ENCODE results near the gene CCDC171. TPM values are rescaled to one million over a fixed set of nuclear protein-coding genes. Genes with fewer than 3 reads are reported as not detected.

The CCDC171 gene
- total RNA-seq, 1 donor from 2014 or later, result 3.3 TPM

DNA sequence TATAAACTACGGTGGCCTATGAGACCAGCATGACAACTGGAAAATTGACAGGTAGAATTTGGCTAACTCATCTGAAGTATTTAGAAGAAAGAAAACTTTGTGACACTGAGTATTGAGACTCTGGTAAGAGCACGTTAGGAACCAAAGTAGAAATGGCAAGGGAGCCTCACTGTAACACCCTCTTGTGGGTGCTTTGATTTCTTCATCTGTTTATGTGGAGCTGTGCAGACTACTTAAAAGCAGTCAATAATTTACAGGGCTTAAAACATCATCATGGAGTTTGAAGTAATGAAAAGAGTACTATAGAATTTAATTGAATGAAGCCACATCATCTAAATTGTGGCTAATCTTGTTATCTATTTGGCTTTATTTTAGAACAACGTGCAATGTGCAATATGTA, 414.2 kb downstream of the CCDC171 start:
- TF ChIP-seq, protein P1, sequence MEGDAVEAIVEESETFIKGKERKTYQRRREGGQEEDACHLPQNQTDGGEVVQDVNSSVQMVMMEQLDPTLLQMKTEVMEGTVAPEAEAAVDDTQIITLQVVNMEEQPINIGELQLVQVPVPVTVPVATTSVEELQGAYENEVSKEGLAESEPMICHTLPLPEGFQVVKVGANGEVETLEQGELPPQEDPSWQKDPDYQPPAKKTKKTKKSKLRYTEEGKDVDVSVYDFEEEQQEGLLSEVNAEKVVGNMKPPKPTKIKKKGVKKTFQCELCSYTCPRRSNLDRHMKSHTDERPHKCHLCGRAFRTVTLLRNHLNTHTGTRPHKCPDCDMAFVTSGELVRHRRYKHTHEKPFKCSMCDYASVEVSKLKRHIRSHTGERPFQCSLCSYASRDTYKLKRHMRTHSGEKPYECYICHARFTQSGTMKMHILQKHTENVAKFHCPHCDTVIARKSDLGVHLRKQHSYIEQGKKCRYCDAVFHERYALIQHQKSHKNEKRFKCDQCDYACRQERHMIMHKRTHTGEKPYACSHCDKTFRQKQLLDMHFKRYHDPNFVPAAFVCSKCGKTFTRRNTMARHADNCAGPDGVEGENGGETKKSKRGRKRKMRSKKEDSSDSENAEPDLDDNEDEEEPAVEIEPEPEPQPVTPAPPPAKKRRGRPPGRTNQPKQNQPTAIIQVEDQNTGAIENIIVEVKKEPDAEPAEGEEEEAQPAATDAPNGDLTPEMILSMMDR (IDR thresholded peaks at IDR 0.05; ENCODE audit: insufficient read depth, low read length, poor library complexity, severe bottlenecking), result peak; percentile 25
- DNase-seq (ENCODE audit: low read depth), result no peak
- no peaks in the 10 kb centered on the region for H3K36me3 ChIP-seq (ENCODE audit: control insufficient read depth, insufficient read depth, low read length)
- H3K27me3 ChIP-seq (ENCODE audit: control insufficient read depth, insufficient read depth, low read length), result no peaks in the 10 kb centered on the region
- no peak overlapping the region for H3K4me3 ChIP-seq (ENCODE audit: low read depth, low read length)

DNA sequence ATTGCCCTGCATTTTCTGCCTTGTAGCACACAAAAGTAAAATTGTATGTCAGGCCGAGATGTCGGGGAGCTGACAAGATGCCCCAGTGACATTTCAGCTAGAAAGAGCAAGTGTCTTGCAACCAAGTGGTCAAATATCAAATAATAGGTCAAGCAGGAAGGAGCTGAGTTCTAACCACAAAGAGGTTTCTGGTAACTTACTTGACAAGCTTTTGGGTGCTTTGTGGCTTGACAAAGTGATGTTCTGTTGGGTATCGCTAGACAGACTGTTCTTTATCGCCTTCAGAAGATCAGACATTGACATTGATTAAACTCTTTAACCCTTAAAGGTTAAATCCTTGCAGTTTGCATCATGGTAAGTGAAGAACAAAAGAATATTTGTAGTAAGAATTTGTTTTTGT, 419.9 kb downstream of the CCDC171 start:
- DNase-seq (ENCODE audit: low read depth), result no peak
- TF ChIP-seq, protein P1 (IDR thresholded peaks at IDR 0.05; ENCODE audit: insufficient read depth, low read length, poor library complexity, severe bottlenecking), result no peak

DNA sequence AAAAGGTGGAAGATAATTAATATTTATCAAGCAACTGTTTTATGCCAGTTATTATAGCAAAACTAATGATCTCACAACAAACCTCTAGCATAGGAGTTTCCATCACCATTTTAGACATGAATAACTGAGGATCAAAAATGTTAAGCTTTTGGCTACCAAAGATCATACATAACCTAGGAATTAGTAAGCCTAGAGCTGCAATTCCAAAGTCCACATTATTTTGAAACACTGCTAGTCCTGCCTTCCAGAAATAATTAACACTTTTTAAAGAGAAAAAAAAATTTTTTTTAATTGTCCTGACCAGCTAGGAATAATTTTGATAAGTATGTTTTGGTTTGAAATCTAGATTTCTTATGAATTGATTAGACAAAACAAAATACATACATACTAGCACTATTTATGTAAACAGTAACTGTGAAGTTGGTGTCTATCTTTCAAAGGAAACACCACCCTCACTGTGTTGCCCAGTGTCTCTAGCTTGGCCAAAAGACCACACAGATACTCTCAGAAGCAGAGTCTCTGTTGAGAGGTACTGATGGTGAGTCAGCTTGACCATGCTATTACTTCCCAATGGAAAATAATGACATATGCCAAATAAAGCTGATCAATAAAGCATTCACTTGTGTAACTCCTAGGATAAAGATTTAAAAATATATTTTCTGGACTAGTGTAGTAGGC, 422.4 kb downstream of the CCDC171 start:
- H3K27me3 ChIP-seq (ENCODE audit: control insufficient read depth, insufficient read depth, low read length), result no peaks in the 10 kb centered on the region
- DNase-seq (ENCODE audit: low read depth), result no peak
- no peak overlapping the region for H3K4me3 ChIP-seq (ENCODE audit: low read depth, low read length)
- TF ChIP-seq, protein P1 (IDR thresholded peaks at IDR 0.05; ENCODE audit: insufficient read depth, low read length, poor library complexity, severe bottlenecking), result no peak
- no peaks in the 10 kb centered on the region for H3K36me3 ChIP-seq (ENCODE audit: control insufficient read depth, insufficient read depth, low read length)

More for the DNA sequence above, 419.9 kb downstream of the CCDC171 start:
- H3K4me3 ChIP-seq (ENCODE audit: low read depth, low read length), result no peak overlapping the region
- no peaks in the 10 kb centered on the region for H3K27me3 ChIP-seq (ENCODE audit: control insufficient read depth, insufficient read depth, low read length)
- H3K36me3 ChIP-seq (ENCODE audit: control insufficient read depth, insufficient read depth, low read length), result no peaks in the 10 kb centered on the region

DNA sequence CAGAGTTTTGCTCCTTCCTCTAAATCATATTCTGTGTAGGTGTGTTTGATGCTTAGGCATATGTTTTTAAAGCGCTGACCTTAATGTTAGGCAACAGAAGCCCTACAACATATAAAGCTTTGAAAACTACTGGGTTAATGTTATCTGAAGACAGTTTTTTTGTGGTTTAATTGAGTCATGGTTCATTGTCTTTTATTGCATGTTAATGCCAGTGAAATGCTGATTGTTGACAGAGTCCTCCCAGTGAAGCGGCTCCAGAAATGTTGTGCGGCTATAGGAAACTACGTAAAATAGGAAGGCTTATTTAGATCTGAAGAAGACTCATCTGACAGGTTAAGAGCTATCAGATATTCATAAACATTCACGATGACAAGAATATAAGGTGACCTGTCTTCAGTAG, 424.6 kb downstream of the CCDC171 start:
- Histone ChIP-seq H3K36me3 (ENCODE audit: control insufficient read depth, insufficient read depth, low read length) (no peaks in the 10 kb centered on the region), H3K27me3 (ENCODE audit: control insufficient read depth, insufficient read depth, low read length) (no peaks in the 10 kb centered on the region), H3K4me3 (ENCODE audit: low read depth, low read length) (no peak overlapping the region)
- no peak for DNase-seq (ENCODE audit: low read depth)
- TF ChIP-seq, protein P1 (IDR thresholded peaks at IDR 0.05; ENCODE audit: insufficient read depth, low read length, poor library complexity, severe bottlenecking), result no peak

DNA sequence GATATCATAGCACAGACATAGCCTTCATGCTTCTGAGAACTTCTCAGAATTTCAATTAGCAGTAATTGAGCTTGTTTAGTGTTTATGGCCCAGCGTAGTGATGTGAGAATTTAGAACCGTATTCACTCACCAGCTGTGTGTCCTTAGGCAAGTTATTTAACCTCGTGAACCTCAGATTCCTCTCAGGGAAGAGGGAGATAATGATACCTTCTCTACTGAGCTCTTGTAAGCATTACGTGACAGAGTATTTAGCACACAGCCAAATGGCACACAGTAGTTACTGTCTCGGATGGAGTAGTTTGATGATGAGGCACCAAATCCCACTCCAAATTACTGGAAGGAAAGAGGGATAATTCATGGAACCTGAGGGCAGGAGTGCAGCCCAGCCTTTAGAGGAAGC, 429.3 kb downstream of the CCDC171 start:
- TF ChIP-seq, protein P1 (IDR thresholded peaks at IDR 0.05; ENCODE audit: insufficient read depth, low read length, poor library complexity, severe bottlenecking), result no peak
- Histone ChIP-seq H3K27me3 (ENCODE audit: control insufficient read depth, insufficient read depth, low read length) (no peaks in the 10 kb centered on the region), H3K36me3 (ENCODE audit: control insufficient read depth, insufficient read depth, low read length) (no peaks in the 10 kb centered on the region), H3K4me3 (ENCODE audit: low read depth, low read length) (no peak overlapping the region)
- DNase-seq (ENCODE audit: low read depth), result no peak
